ENCODE data around the gene OR2C1. TPM values are rescaled to one million over a fixed set of nuclear protein-coding genes. Genes with fewer than 3 reads are reported as not detected.

OR2C1 gene
- total RNA-seq, 1 experiment from 2014 or later: not detected

DNA sequence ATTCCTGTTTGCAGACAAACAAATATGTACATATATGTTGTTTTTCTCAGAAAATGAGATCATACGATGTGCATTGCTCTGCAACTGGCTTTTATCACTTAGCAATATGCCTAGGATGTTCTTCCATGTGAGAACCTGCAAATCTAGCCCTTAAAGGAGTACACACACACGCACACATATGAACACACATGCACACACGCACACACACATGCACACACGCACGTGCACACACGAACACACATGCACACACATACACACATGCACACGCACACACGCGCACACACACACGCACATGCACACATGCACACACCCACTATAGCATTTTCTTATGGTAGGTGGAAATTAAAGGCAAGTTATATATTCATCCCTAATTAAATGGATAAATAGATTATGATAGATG lies 8.1 kb upstream of the OR2C1 start:
- CTCF ChIA-PET: no interaction called here
- Histone ChIP-seq H3K4me3 (ENCODE audit: low read depth in 2 of 2, low read length in 2 of 2) (no peak overlapping the region), H3K27me3 (ENCODE audit: control insufficient read depth, insufficient read depth, low read length) (no peaks in the 10 kb centered on the region), H3K27ac (ENCODE audit: low read length) (no peak overlapping the region), H3K4me1 (ENCODE audit: control insufficient read depth, insufficient read depth, low read length) (no peaks in the 10 kb centered on the region), H3K36me3 (ENCODE audit: control insufficient read depth, insufficient read depth, low read length) (no peaks in the 10 kb centered on the region), H3K9me3 (ENCODE audit: control insufficient read depth, insufficient read depth, low read depth, low read length) (no peaks in the 10 kb centered on the region)
- in situ Hi-C loops (cut with HindIII; ENCODE audit: low pct_unique_long_range_greater_than_20kb, low sequenced_read_pairs) (no loop called here), intact Hi-C loops (cut with micrococcal nuclease; ENCODE audit: unreplicated experiment) (no loop called here)
- DNase-seq (ENCODE audit: low read depth, low spot score): no peak
- POLR2A ChIA-PET: no interaction called here
- TF ChIP-seq, protein P1, sequence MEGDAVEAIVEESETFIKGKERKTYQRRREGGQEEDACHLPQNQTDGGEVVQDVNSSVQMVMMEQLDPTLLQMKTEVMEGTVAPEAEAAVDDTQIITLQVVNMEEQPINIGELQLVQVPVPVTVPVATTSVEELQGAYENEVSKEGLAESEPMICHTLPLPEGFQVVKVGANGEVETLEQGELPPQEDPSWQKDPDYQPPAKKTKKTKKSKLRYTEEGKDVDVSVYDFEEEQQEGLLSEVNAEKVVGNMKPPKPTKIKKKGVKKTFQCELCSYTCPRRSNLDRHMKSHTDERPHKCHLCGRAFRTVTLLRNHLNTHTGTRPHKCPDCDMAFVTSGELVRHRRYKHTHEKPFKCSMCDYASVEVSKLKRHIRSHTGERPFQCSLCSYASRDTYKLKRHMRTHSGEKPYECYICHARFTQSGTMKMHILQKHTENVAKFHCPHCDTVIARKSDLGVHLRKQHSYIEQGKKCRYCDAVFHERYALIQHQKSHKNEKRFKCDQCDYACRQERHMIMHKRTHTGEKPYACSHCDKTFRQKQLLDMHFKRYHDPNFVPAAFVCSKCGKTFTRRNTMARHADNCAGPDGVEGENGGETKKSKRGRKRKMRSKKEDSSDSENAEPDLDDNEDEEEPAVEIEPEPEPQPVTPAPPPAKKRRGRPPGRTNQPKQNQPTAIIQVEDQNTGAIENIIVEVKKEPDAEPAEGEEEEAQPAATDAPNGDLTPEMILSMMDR (IDR thresholded peaks at IDR 0.05): no peak
- TF ChIP-seq SIN3A (IDR thresholded peaks at IDR 0.05; ENCODE audit: borderline replicate concordance, insufficient read depth, low read depth, low read length) (no peak), POLR2AphosphoS5 (IDR thresholded peaks at IDR 0.05; ENCODE audit: low read depth, low read length) (no peak), TCF7L2 (IDR thresholded peaks at IDR 0.05; ENCODE audit: low read depth, low read length) (no peak)
- TF ChIP-seq, protein P2, sequence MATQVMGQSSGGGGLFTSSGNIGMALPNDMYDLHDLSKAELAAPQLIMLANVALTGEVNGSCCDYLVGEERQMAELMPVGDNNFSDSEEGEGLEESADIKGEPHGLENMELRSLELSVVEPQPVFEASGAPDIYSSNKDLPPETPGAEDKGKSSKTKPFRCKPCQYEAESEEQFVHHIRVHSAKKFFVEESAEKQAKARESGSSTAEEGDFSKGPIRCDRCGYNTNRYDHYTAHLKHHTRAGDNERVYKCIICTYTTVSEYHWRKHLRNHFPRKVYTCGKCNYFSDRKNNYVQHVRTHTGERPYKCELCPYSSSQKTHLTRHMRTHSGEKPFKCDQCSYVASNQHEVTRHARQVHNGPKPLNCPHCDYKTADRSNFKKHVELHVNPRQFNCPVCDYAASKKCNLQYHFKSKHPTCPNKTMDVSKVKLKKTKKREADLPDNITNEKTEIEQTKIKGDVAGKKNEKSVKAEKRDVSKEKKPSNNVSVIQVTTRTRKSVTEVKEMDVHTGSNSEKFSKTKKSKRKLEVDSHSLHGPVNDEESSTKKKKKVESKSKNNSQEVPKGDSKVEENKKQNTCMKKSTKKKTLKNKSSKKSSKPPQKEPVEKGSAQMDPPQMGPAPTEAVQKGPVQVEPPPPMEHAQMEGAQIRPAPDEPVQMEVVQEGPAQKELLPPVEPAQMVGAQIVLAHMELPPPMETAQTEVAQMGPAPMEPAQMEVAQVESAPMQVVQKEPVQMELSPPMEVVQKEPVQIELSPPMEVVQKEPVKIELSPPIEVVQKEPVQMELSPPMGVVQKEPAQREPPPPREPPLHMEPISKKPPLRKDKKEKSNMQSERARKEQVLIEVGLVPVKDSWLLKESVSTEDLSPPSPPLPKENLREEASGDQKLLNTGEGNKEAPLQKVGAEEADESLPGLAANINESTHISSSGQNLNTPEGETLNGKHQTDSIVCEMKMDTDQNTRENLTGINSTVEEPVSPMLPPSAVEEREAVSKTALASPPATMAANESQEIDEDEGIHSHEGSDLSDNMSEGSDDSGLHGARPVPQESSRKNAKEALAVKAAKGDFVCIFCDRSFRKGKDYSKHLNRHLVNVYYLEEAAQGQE (IDR thresholded peaks at IDR 0.05; ENCODE audit: insufficient read depth in 1 of 2, low read depth in 2 of 2, low read length in 1 of 2): no peak
- ATAC-seq: no peak
- BruUV-seq (replicated peaks): no TSS peak

DNA sequence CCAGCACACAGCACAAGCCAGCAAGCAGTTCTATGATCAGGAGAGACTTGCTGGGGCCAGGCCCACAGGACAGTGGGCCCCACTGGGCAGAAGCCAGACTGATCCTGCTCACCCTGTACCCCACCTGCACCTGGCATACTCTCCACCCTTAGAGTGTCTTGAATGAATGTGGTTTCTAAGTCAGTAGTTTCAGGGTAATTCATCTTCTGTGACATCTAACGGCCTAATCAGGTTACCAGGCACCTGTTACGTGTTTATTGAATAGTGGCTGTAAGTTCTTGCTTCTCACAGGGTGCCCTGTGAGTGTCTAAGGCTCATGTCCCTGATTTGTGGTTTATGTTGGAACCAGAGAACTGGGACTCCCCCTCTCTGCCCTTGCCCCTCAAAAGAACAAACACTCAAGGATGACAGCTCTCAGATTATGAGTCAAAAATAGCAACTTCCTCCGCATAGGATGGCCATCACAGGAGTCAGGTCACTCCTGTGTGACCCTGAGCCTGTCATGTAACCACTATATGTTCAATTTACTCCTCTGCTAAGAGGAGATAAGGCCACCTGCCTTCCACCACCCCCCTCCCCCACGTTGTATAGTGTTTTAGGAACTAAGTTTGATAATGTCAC lies 7.0 kb upstream of the OR2C1 start:
- CTCF ChIA-PET: no interaction called here
- TF ChIP-seq, protein P2 (IDR thresholded peaks at IDR 0.05; ENCODE audit: insufficient read depth in 1 of 2, low read depth in 2 of 2, low read length in 1 of 2): no peak
- TF ChIP-seq TCF7L2 (IDR thresholded peaks at IDR 0.05; ENCODE audit: low read depth, low read length) (no peak), SIN3A (IDR thresholded peaks at IDR 0.05; ENCODE audit: borderline replicate concordance, insufficient read depth, low read depth, low read length) (no peak), POLR2AphosphoS5 (IDR thresholded peaks at IDR 0.05; ENCODE audit: low read depth, low read length) (no peak)
- TF ChIP-seq, protein P1 (IDR thresholded peaks at IDR 0.05): no peak
- DNase-seq (ENCODE audit: low read depth, low spot score) (no peak), ATAC-seq (no peak)
- Histone ChIP-seq H3K4me3 (ENCODE audit: low read depth in 2 of 2, low read length in 2 of 2) (no peak overlapping the region), H3K36me3 (ENCODE audit: control insufficient read depth, insufficient read depth, low read length) (no peaks in the 10 kb centered on the region), H3K9me3 (ENCODE audit: control insufficient read depth, insufficient read depth, low read depth, low read length) (no peaks in the 10 kb centered on the region), H3K27ac (ENCODE audit: low read length) (no peak overlapping the region), H3K4me1 (ENCODE audit: control insufficient read depth, insufficient read depth, low read length) (no peaks in the 10 kb centered on the region), H3K27me3 (ENCODE audit: control insufficient read depth, insufficient read depth, low read length) (no peaks in the 10 kb centered on the region)
- POLR2A ChIA-PET: no interaction called here
- intact Hi-C loops (cut with micrococcal nuclease; ENCODE audit: unreplicated experiment) (no loop called here), in situ Hi-C loops (cut with HindIII; ENCODE audit: low pct_unique_long_range_greater_than_20kb, low sequenced_read_pairs) (no loop called here)
- no TSS peak for BruUV-seq (replicated peaks)

Measured in Panc1 (cell line).